Measurements from ENCODE around the gene ABCB1.

GRCh38 chr7:87635921-87636320 lies 35.2 kb upstream of the ABCB1 start:
- no peak for TF ChIP-seq POLR2A (IDR thresholded peaks at IDR 0.05; ENCODE audit: low read length)
- no peak for TF ChIP-seq GATA1 (IDR thresholded peaks at IDR 0.05; ENCODE audit: low read depth, low read length)

Measured in erythroblast (primary cell).